DMS53 (cell line): ENCODE measurements around the gene CRISPLD2.
"Not testable (repeated sequence)": the region's sequence is repeated elsewhere in the genome, so short reads cannot be mapped to it uniquely, and the experiment has no call there.

Source experiments
- DNase-seq: peaks from one replicate; lab custom pipeline; 2025; lab: John Stamatoyannopoulos, UW

CRISPLD2 gene

DNA sequence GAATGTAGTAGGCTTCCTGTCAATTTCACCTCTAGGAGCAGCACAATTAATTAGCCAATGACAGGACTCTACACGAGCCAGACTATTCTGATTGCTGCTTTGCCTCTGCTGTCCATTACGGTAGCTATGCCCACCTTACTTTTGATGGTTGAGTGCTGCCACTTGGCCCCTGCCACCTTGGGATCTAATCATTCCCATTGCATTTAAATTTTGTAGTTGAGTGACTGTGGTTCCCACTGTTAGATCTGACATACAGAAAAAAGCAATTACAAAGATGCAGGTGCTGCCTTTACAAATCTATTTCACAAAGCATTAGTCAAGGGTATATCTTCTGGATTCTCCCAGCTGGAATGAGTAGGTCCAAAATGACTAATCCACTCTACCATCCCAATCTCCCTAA, 39.9 kb downstream of the CRISPLD2 start:
- no peak for DNase-seq

DNA sequence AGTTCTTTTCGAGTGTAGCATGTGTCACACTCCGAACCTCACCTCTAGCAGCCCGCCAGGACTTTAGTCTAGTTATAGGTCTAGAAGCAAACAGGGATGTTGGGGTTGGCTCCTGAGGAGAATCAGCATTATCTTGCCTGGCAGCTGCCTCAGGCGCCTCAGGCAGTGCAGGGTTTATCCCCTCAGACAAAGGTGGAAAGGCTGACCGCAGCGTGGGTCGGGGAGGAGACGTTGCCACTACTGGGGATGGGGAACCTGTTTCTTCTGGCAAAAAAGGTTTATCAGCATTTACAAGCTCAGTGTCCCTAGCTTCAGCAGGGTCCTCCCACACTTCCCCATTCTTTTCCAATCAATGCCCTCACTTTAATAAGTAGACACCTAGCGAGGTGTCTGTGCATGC, 40.6 kb downstream of the CRISPLD2 start:
- DNase-seq, result no peak

DNA sequence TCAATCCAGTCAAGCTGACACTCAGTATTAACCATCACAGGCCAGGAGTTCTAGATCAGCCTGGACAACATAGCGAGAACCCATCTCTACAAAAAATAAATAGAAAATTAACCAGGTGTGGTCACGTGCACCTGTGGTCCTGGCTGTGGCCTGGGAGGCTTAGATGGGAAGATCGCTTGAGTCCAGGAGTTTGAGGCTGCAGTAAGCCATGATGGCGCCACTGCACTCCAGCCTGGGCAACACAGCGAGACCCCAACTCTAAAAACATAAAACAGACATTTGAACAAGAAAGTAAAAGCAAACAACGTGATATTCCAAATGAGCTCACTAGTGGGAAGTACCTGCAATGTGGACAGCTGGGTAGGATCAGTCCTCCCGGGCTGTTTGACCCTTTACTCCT, 41.9 kb downstream of the CRISPLD2 start:
- no peak for DNase-seq

DNA sequence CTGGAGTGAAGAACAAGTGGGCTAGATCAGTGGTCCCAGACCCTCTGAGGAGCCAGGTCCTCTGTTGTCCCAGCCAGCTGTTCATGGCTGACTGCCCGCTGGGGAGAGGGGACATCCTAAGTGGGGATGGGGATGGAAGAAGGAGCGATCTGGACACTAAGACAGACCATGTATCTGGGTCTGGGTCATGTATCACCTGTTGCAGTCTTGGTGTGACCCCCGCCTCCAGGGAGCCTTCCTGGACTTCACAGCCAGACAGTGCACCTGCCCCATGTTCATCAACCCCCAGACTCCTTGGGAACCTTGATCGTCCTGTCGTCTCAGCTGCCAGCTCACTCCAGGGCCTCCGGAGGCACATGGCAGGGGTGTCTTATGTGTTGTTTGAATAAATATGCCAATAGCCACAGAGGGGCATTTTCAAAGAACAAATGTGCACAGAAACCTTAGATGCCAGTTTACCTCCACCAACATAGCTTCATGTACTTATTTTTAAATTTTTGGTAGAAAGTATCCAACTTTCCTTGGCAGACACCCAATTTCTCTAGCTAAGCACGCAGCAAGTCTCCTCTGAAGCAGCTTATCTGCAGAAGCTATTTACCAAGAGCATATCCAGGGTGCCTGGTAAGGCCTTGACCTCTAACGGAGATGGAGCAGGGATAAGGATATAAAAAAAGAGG, 43.2 kb downstream of the CRISPLD2 start:
- no peak for DNase-seq

DNA sequence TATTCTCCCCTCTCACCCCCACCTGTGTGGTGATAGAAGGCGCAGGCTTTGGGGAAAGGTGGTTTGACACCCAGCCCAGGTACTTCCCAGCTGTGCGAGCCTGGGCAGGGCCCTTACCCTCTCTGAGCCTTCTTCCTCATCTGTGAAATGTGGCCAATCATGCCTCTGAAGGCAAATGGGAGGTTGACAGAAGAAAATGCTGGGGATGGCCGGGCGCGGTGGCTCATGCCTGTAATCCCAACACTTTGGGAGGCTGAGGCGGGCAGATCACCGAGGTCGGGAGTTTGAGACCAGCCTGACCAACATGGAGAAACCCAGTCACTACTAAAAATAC, 43.7 kb downstream of the CRISPLD2 start:
- no peak for DNase-seq

DNA sequence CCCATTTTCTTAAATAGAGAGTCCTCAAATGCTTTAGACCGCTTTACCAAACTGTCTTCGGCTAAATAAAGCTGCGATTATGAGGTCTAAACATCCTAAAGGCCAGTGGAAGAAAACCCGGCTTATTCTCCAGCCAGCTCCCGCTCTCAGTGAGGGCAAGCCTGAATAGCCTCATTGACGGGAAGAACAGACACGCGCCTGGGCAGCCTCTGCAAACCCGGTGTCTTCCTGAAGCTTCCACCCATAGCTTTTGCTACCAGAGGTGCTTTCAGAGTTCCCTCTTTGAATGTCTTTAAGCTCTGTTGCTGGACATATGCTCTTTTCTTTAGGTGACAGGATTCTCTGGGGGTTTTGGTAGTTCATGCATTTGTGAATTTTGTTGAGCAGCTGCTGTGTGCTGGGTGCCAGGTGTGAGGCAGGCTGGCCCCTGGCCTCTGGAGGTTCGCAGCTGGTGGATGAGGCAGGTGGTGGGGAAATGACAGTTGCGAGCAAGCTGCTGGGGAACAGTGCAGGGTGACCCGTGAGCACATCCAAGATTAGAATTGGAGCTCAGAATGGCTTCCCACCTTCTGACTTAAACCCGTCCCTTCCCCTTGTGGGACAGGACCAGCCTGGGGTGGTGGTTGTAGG, 44.7 kb downstream of the CRISPLD2 start:
- DNase-seq, result no peak

DNA sequence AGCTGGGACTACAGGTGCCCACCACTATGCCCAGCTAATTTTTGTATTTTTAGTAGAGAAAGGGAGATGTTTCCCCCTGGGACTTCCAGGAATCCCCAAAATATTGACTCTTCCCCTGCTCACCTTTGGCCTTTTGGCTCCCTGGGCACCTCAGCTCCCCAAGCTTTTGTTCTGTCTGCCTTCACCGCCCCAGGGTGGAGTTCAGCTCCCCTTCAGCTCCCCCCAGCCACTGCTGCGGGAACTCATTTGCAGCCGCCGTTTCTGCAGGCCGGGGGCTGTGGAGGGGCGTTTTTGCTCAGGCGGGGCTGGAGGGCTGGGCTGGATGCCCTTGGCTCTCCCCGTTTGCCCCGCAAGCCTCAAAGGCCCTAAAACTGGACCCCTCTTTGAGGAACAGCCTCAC, 47.9 kb downstream of the CRISPLD2 start:
- DNase-seq, result no peak

DNA sequence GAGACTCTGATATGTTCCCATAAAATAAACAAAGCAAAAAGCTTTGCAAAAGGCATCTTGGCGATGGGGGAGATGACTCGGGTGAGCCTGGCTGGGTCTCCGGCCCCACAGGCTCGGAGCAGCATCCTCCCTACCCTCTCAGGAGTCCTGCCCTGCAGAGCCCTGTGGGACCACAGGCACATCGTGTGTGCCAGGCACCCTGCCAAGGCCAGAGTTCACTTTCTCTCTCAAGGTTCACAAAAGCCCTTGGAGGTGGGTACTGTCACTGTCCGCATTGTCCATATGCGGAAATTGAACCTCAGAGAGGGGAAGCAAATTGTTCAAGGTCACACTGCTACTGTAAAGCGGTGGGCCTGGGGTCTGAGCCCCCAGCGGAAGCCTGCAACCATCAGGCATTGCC, 48.5 kb downstream of the CRISPLD2 start:
- no peak for DNase-seq

DNA sequence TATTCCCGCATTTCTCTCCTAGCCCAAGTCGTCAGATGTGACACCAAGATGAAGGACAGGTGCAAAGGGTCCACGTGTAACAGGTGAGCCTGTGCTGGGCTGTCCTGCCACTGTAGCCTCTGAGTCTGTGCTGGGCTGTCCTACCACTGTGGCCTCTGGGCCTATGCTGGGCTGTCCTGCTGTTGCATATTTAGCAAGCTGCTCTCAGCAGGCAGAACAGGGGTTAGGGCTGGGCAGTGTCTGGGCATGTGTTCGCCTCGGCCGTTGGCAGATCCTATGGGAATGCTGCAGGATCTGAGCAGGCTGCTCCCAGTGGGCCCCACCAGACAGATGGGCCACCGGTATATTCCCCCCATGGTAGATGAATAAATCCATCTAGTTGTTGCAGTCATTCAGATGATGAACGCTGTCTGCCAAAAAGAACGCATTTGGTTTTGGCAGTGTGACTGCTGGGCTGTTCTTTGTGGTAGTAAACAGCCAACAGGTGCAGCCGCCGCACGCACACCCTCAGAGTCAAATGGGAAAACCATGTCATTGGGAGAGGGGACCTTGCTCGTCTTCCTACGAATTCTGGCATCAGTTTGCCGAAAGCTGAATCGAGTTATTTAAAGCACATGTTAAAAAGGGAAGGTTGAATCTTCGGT, 49.2 kb downstream of the CRISPLD2 start:
- no peak for DNase-seq

DNA sequence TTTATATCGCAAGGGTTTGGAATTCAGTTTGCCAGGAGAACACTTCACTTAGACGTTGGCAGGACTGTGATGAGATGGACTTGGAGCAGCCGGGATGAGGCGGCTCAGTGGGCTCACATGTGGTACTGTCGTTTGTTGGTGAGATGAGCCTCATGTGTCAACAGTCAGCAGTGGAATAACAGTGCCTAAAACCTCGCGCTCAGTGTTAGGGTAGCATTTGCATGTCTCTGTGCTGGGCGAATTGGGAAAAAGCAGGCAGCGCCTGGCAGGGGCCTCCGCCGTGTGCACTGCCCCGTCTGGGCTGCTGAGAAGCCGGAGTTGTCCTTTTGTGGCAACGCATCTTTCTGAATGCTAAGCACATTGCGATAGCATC, 49.7 kb downstream of the CRISPLD2 start:
- no peak for DNase-seq

DNA sequence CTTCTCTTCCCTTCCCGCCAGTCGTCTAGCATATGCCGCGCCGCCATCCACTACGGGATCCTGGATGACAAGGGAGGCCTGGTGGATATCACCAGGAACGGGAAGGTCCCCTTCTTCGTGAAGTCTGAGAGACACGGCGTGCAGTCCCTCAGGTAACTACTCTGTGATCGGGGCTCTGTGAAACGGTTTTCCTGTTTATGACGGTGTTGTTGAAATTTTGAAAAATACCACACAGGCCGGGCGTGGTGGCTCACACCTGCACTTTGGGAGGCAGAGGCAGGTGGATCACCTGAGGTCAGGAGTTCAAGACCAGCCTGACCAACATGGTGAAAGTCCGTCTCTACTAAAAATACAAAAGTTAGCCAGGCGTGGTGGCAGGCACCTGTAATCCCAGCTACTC, 53.2 kb downstream of the CRISPLD2 start:
- DNase-seq, result not testable (repeated sequence)

DNA sequence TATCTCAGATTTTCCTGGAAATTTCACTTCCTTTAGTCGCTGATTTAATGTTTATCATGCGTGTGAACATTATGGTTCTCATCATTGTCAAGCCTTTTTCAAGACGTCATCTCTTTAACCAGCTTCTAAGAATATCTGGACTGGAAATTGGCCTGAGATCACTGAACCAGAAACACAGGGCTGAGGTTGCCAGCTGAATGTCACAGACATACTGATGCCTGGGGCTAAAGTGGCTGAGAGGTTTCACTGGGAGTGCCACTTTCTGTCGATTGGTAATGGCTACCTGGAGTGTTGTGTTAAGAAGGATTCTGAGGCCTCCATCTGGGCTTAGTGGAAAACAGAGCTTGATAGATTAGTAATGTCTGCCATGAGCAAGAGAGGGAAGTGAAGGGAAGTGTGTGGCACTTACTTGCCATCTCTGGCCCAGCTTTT, 54.2 kb downstream of the CRISPLD2 start:
- no peak for DNase-seq

DNA sequence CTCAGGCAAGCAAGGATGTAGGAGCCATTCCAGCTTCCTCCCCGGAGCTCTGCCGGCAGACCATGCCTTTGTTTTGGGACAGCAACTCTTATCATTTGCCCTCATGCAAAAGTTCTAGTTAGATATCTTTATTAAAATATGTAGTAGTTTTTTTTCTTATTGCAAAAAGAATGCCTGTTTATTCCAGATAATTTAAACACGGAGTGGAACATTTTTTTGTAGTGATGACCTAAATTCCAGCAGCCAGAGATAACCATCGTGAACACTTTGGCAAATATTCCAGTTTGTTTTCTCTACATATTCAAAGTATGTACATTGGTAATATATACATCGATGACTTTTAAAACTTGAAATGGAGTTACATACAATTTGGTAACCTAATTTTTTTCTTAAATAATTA, 54.8 kb downstream of the CRISPLD2 start:
- no peak for DNase-seq

DNA sequence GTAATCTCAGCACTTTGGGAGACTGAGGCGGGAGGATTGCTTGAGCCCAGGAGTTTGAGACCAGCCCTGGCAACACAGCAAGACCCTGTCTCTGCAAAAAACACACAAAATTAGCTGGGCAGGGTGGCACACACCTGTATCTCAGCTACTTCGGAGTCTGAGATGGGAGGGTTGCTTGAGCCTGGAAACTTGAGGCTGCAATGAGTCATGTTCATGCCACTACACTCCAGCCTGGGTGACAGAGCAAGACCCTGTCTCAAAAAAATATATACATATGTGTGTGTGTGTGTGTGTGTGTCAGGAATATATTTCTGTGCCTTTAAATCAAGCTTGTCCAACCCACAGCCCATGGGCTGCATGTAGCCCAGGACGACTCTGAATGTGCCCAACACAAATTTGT, 55.2 kb downstream of the CRISPLD2 start:
- DNase-seq, result no peak

DNA sequence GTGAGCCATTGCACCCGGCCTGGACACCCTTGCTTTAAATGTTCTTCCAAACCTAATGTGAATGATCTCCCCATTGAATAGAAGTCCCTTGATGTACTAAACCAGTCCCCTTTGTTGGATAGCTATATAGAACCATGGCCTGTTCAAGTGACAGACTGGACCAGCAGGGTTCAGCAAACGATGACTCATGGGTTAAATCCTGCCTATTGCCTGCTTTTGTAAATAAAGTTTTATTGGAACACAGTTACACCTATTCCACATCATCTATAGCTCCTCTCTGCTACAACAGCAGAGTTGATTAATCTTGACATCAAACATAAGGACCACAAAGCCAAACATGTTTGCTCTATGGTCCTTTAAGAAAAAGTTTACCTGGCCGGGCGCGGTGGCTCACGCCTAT, 56.1 kb downstream of the CRISPLD2 start:
- peak; percentile 20 for DNase-seq

DNA sequence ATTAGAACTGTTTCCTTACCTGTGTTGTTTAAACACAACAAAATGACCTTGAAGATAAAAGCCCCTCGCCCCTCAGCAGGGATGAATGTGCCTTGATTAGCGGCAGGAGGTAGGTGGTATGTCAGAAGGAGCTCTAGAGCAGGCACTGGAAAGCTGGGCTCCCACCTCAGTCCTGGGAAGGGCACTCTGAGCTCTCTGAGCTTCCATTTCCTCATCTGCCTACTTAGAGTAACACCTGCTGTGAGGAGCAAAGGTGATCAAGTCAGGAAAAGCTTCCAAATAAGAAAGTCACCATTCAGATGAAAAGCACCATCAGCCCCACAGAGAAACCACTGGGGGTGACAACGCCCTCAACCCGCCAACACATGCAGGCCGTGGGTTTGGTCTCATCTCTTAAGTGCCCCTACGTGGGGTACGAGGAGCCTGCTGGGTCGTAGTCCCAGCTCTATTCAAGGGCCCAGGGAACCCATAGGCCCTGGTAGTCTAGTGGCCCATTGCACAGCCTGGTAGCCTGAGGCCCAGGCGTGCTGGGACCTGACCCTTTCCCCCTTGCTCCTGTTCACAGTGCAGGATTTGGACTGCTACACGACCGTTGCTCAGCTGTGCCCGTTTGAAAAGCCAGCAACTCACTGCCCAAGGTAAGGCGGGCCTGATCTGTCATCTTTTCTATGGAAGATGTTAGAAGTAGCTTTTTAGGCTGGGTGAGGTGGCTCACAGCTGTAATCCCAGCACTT, 57.3 kb downstream of the CRISPLD2 start:
- DNase-seq, result no peak

DNA sequence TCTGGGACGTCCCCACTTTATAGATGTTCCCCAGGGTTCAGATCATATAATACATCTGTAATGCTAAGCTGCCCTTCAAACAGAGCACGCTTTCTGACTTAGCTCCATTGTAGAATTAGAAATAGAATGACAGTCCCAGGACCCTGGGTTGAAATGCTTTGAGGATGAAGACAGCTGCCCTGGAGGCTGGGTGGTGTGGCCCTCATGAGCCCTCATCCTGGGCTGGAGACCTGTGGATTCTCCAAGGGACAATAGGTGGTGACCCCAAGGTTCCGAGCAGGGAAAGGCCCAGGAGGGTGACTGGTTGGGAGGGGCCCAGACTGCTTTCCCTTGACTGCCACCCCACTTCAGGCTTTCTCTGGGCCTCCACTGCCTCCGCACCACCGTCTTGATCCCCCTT, 59.0 kb downstream of the CRISPLD2 start:
- no peak for DNase-seq

DNA sequence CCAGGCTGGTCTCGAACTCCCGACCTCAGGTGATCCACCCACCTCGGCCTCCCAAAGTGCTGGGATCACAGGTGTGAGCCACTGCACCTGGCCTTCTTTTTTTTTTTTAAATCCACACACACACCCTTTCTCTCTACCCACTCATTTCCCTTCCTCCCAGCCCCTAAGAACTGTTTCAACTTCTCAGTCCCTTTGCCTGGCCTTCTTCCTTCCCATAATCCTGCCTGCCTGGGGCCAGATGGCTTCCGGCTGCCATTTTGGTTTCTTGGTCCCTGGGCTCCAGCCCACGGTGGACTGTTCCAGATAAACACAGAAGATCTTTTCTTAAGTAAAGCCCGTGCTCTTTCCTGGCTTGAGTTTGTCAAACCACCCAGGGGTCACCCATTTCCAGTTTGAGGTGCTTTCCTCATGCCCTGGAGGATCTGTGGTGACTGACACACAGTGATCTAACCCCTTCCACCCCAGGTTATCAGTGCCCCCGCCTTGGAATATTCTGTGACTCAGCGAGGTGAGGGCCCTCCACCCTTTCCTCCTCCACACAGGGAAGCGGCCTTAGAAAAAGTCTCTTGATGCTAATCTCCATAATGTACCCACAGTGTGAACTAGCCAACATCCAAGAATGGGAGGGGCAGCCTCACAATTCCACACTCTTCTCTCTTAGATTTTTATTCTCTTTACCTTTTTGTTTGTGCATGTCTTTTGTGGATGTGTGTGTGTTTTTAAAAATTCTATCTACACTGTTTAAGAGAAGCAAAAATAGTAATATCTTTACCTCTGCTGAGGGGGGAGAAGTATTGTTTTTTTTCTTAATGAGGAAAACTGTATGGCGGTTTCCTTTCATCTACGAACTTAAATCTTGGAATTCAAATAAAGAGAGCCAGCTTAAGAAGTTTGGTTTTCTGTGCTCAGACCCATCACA, 60.0 kb downstream of the CRISPLD2 start:
- no peak for DNase-seq

DNA sequence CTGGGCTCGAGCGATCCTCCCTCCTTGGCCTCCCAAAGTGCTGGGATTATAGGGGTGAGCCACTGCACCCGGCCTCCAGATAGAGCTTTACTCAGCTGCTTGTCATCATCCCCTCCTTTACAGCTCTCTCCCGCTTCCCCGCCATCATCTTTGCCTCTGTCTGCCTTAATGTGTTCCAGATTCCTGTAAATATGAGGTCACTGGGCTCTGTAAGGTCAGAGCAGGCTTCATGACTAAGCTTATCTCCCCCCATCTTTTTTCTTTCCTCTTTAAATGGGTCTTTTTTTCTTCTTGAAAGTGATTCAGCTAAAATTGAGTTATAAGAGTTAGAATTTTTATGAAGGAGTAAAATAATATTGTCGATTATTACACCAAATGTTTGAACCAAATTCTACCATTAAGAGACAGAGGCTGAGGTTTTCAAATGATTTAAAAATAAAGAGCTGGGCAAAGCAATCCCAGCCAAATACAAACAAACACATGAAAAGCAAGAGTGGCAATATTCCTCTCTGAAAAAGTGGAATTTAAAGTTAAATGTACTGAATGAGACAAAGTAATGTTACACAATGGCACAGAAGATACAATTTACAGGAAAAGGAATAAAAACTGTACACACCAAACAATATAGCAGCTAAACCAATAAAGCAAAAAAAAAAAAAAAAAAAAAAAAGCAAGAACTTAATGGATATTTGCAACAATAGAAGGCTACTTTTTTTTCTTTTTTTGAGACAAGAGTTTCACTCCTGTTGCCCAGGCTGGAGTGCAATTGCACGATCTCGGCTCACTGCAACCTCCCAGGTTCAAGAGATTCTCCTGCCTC, 62.1 kb downstream of the CRISPLD2 start:
- no peak for DNase-seq

DNA sequence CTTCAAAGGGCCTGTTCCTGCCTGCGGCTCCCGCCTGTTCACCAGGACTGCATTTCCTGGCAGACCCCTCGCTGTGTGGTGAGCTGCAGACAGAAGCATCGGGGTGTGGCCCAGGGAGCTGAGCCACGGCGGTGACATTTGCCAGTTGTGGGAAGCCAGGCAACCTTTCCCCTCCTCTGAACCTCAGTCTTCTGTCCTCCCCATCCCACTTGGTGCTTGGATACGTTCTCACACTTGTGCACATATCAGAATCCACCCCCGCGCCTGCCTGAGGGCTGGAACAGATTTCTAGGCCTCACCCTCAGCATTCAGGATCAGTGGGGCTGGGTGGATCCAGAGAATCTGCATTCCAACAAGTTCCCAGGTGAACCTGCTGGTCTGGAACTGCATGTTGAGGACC, 63.5 kb downstream of the CRISPLD2 start:
- DNase-seq, result no peak

DNA sequence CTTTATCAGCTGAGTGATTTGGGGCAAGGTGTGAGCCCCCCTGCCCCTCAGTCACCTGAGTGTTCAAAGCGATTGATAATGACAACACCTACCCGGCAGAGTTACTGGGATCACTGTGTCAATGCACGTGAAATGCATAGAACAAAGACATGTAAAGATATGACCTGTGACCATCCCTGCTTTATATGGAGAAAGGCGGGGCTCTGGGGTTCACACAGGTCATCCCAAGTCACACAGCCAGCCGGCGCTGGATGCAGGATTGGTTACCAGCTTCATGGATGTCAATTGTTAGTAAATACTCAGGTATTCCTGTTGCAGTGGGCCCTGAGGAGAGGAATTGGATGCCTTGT, 64.4 kb downstream of the CRISPLD2 start:
- DNase-seq, result no peak
